Neural progenitor cell (in vitro differentiated cells): ENCODE results near the gene OTULIN. TPM values are rescaled to one million over a fixed set of nuclear protein-coding genes. Genes with fewer than 3 reads are reported as not detected.

Experiments
- DNase-seq: peaks from one replicate; pipeline ENCODE4 v3.0.0-alpha.2; 2016; ENCODE audit warnings: low spot score
- H2AFZ ChIP-seq: fragments of 200-600 bp; sonication (generic); replicated peaks from 2 replicates; pipeline ENCODE4 v1.6.1; 2016; ENCODE audit warnings: antibody characterized with exemption
- H3F3A ChIP-seq: fragments of 200-600 bp; sonication (generic); 2 replicates; pipeline ENCODE4 v1.6.1; 2016; ENCODE audit warnings: antibody characterized with exemption, low read depth
- H3K27ac ChIP-seq: fragments of 200-600 bp; sonication (generic); 2 replicates; pipeline ENCODE4 v1.5.1; 2016; ENCODE audit warnings: mild to moderate bottlenecking
- H3K27me3 ChIP-seq: fragments of 200-600 bp; sonication (generic); 2 replicates; pipeline ENCODE4 v1.6.1; 2016; ENCODE audit warnings: mild to moderate bottlenecking, moderate library complexity
- H3K36me3 ChIP-seq: fragments of 200-600 bp; sonication (generic); 2 replicates; pipeline ENCODE4 v1.5.1; 2016
- H3K4me1 ChIP-seq: fragments of 200-600 bp; sonication (generic); 2 replicates; pipeline ENCODE4 v1.6.1; 2016; ENCODE audit warnings: mixed run types
- H3K4me2 ChIP-seq: fragments of 200-600 bp; sonication (generic); 2 replicates; pipeline ENCODE4 v1.6.1; 2016
- H3K4me3 ChIP-seq: fragments of 200-600 bp; sonication (generic); 2 replicates; pipeline ENCODE4 v1.5.1; 2016
- H3K79me2 ChIP-seq: fragments of 200-600 bp; sonication (generic); 2 replicates; pipeline ENCODE4 v1.6.1; 2016; ENCODE audit warnings: low read depth
- H3K9ac ChIP-seq: fragments of 200-600 bp; sonication (generic); 2 replicates; pipeline ENCODE4 v1.6.1; 2016
- H3K9me3 ChIP-seq: fragments of 200-600 bp; sonication (generic); 2 replicates; pipeline ENCODE4 v1.5.1; 2016; ENCODE audit warnings: low read depth
- H4K20me1 ChIP-seq: fragments of 200-600 bp; sonication (generic); 2 replicates; pipeline ENCODE4 v1.6.1; 2016; ENCODE audit warnings: low read depth
- H3K27ac Mint-ChIP-seq: 3 replicates; pipeline ENCODE4 v1.8.0; 2021; ENCODE audit warnings: mixed read lengths
- H3K27me3 Mint-ChIP-seq: 2 replicates; pipeline ENCODE4 v1.8.0; 2022; ENCODE audit warnings: low read depth, mild to moderate bottlenecking, inconsistent platforms, moderate library complexity, mixed read lengths; ENCODE audit not compliant: insufficient read depth
- H3K36me3 Mint-ChIP-seq: 3 replicates; pipeline ENCODE4 v1.8.0; 2021; ENCODE audit warnings: mixed read lengths
- H3K4me1 Mint-ChIP-seq: 3 replicates; pipeline ENCODE4 v1.8.0; 2021; ENCODE audit warnings: mixed read lengths
- H3K4me3 Mint-ChIP-seq: 3 replicates; pipeline ENCODE4 v1.8.0; 2021; ENCODE audit warnings: mild to moderate bottlenecking, moderate library complexity, mixed read lengths
- H3K9me3 Mint-ChIP-seq: 3 replicates; pipeline ENCODE4 v1.8.0; 2020; ENCODE audit warnings: mixed read lengths
- EZH2 ChIP-seq: fragments of 200-600 bp; sonication (generic); IDR thresholded peaks from 2 replicates; pipeline ENCODE4 v1.6.1; 2017; ENCODE audit warnings: antibody characterized with exemption, mild to moderate bottlenecking, moderate library complexity
- EZH2phosphoT487 ChIP-seq: fragments of 200-600 bp; sonication (generic); IDR thresholded peaks from 2 replicates; pipeline ENCODE4 v1.6.1; 2017; ENCODE audit warnings: antibody characterized with exemption
- total RNA-seq: library from RNA; depleted of rRNA; stranded (reverse); fragments of >200 nt; gene quantifications from 2 replicates; pipeline ENCODE4 v1.2.3, GENCODE V29; 2015; ENCODE audit warnings: low replicate concordance
- TF ChIP-seq, protein P1 (sequence below): fragments of 200-600 bp; sonication (generic); IDR thresholded peaks from 2 replicates; pipeline ENCODE4 v1.5.1; 2017; ENCODE audit warnings: antibody characterized with exemption, mild to moderate bottlenecking

The OTULIN gene
- total RNA-seq, 1 donor from 2014 or later: 23.1 TPM

GRCh38 chr5:14678773-14679334 lies 14.3 kb downstream of the OTULIN start:
- Histone ChIP-seq H3K79me2 (peaks cover 39% of the 10 kb centered on the region), H3K4me3 (no peak overlapping the region), H3K4me1 (peaks cover 18% of the 10 kb centered on the region), H3K36me3 (peaks cover 6% of the 10 kb centered on the region), H3K9me3 (no peaks in the 10 kb centered on the region), H3F3A (no peaks in the 10 kb centered on the region), H3K27me3 (no peaks in the 10 kb centered on the region), H3K9ac (no peak overlapping the region), H3K27ac (no peak overlapping the region), H4K20me1 (peaks cover 20% of the 10 kb centered on the region), H2AFZ (no peak overlapping the region), H3K4me2 (no peak overlapping the region)
- Mint-ChIP-seq H3K27me3 (no peaks in the 10 kb centered on the region), H3K4me3 (no peak overlapping the region), H3K4me1 (peaks cover 12% of the 10 kb centered on the region), H3K36me3 (peaks cover 8% of the 10 kb centered on the region), H3K27ac (no peak overlapping the region), H3K9me3 (no peaks in the 10 kb centered on the region)
- no peak for DNase-seq
- TF ChIP-seq EZH2 (no peak), EZH2phosphoT487 (no peak)
- TF ChIP-seq, protein P1, sequence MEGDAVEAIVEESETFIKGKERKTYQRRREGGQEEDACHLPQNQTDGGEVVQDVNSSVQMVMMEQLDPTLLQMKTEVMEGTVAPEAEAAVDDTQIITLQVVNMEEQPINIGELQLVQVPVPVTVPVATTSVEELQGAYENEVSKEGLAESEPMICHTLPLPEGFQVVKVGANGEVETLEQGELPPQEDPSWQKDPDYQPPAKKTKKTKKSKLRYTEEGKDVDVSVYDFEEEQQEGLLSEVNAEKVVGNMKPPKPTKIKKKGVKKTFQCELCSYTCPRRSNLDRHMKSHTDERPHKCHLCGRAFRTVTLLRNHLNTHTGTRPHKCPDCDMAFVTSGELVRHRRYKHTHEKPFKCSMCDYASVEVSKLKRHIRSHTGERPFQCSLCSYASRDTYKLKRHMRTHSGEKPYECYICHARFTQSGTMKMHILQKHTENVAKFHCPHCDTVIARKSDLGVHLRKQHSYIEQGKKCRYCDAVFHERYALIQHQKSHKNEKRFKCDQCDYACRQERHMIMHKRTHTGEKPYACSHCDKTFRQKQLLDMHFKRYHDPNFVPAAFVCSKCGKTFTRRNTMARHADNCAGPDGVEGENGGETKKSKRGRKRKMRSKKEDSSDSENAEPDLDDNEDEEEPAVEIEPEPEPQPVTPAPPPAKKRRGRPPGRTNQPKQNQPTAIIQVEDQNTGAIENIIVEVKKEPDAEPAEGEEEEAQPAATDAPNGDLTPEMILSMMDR: no peak

- H3K36me3 Mint-ChIP-seq: peaks cover 9% of the 10 kb centered on the region
- H3K27ac Mint-ChIP-seq: no peak overlapping the region
- no peak overlapping the region for H3K4me3 Mint-ChIP-seq
- H3F3A ChIP-seq: no peaks in the 10 kb centered on the region
- TF ChIP-seq, protein P1: no peak
- TF ChIP-seq EZH2 (no peak), EZH2phosphoT487 (no peak)
- H3K4me3 ChIP-seq: no peak overlapping the region
- no peaks in the 10 kb centered on the region for H3K9me3 Mint-ChIP-seq
- peaks cover 12% of the 10 kb centered on the region for H3K4me1 ChIP-seq
- no peak for DNase-seq
- H3K4me2 ChIP-seq: no peak overlapping the region
- H3K27me3 Mint-ChIP-seq: no peaks in the 10 kb centered on the region
- no peak overlapping the region for H3K27ac ChIP-seq
- H3K27me3 ChIP-seq: no peaks in the 10 kb centered on the region
- no peak overlapping the region for H3K9ac ChIP-seq
- no peak overlapping the region for H2AFZ ChIP-seq
- no peaks in the 10 kb centered on the region for H3K9me3 ChIP-seq
- H4K20me1 ChIP-seq: peaks cover 17% of the 10 kb centered on the region
- peaks cover 6% of the 10 kb centered on the region for H3K36me3 ChIP-seq
- peaks cover 8% of the 10 kb centered on the region for H3K4me1 Mint-ChIP-seq
- peaks cover 31% of the 10 kb centered on the region for H3K79me2 ChIP-seq
These were observed 15.1 kb downstream of the OTULIN start for GRCh38 chr5:14679595-14679994.

GRCh38 chr5:14681236-14681752 lies 16.8 kb downstream of the OTULIN start:
- Mint-ChIP-seq H3K27ac (no peak overlapping the region), H3K4me3 (no peak overlapping the region), H3K36me3 (peaks cover 9% of the 10 kb centered on the region), H3K27me3 (peaks cover 2% of the 10 kb centered on the region), H3K4me1 (peaks cover 4% of the 10 kb centered on the region), H3K9me3 (no peaks in the 10 kb centered on the region)
- Histone ChIP-seq H3K27me3 (no peaks in the 10 kb centered on the region), H3K36me3 (peaks cover 6% of the 10 kb centered on the region), H3K79me2 (peaks cover 16% of the 10 kb centered on the region), H3K4me3 (no peak overlapping the region), H3K27ac (no peak overlapping the region), H4K20me1 (peaks cover 8% of the 10 kb centered on the region), H2AFZ (no peak overlapping the region), H3K4me2 (no peak overlapping the region), H3F3A (no peaks in the 10 kb centered on the region), H3K9me3 (no peaks in the 10 kb centered on the region), H3K4me1 (no peaks in the 10 kb centered on the region), H3K9ac (no peak overlapping the region)
- TF ChIP-seq, protein P1: no peak
- TF ChIP-seq EZH2 (no peak), EZH2phosphoT487 (no peak)
- no peak for DNase-seq
